Tibial artery (tissue), 4 donors: ENCODE data around the gene PRPF19.

Experiments
- DNase-seq, 2 donors: peaks; one replicate each; pipeline ENCODE4 v3.0.0-alpha.2; 2019
- H3K27ac ChIP-seq, 2 donors: fragments of 200-600 bp; sonication (generic) in 1 of 2; 1 replicate in 1 of 2; 2 replicates in 1 of 2; pipeline ENCODE4 v1.5.1; 2018 to 2019; ENCODE audit warnings: mild to moderate bottlenecking in 1 of 2
- H3K27me3 ChIP-seq, 2 donors: fragments of 200-600 bp; sonication (generic) in 1 of 2; one replicate each; pipeline versions ENCODE4 v1.5.1 to v1.6.0; 2016 to 2019
- H3K36me3 ChIP-seq, 3 donors: fragments of 200-600 bp; sonication (generic) in 2 of 3; one replicate each; pipeline ENCODE4 v1.5.1; 2016 to 2019; ENCODE audit warnings: mild to moderate bottlenecking in 2 of 3
- H3K4me1 ChIP-seq, 4 donors: fragments of 200-600 bp; sonication (generic) in 2 of 4; 1 replicate in 3 of 4; 2 replicates in 1 of 4; pipeline ENCODE4 v1.5.1; 2016 to 2019
- H3K4me3 ChIP-seq, 2 donors: fragments of 200-600 bp; sonication (generic) in 1 of 2; 1 replicate in 1 of 2; 2 replicates in 1 of 2; pipeline ENCODE4 v1.5.1; 2018 to 2019; ENCODE audit warnings: mild to moderate bottlenecking in 2 of 2
- H3K9me3 ChIP-seq, 3 donors: fragments of 200-600 bp; sonication (generic) in 1 of 3; one replicate each; pipeline ENCODE4 v1.5.1; 2016 to 2019
- intact Hi-C: fragments of 100-400 bp; cut with DNase I; formaldehyde crosslinking; loops from one replicate; pipeline ENCODE4 v1.15.0; 2023; ENCODE audit warnings: low total_unique reads
- TF ChIP-seq, protein P1 (sequence below), 2 experiments: fragments of 200-600 bp in 1 of 2; fragments of 450-650 bp in 1 of 2; IDR thresholded peaks; one replicate each; pipeline ENCODE4 v1.5.1; 2017 to 2019; ENCODE audit warnings: antibody characterized with exemption in 2 of 2, mild to moderate bottlenecking in 1 of 2, moderate library complexity in 1 of 2

Gene PRPF19

DNA sequence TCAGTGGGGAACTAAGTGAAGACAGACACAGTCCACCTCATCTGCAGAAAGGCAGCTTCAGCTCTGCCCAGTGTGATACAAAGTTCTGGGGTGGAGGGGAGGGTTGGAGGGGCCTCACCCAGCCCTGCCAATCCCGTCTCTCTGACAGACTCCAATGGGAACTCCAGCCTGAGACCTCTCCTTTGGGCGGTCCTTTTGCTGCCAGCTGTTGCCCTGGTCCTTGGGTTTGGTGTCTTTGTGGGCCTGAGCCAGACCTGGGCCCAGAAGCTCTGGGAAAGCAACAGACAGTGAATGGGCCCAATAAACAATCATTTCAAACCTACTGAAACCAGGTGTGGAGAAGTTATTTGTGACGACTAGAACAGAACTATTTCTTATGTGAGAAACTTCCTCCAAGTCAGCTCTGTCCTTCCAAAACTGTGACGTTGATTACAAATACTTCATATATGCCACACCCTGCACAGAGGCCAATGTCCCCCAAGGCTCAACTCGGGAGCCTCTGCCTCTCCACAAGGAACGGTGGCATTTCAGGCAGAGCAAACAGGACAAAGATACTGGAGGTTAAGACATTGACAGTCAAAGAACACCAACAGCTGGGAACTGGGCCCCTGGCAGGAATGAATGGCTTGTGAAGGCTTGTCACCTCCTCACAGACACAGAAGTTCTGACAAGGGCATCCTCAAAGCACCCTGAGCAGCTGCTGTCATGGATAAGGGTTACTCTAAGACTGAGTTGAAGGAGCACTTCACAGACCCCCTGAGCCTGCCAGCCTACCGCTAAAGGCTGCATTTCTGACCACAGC is 30.8 kb downstream of the PRPF19 start:
- Histone ChIP-seq H3K27me3 (peaks cover 0 to 8% of the 10 kb centered on the region in 2 donors), H3K4me3 (no peak overlapping the region), H3K9me3 (no peaks in the 10 kb centered on the region), H3K36me3 (peaks cover 0 to 19% (median 2%) of the 10 kb centered on the region in 3 donors), H3K27ac (no peak overlapping the region), H3K4me1 (no peaks in the 10 kb centered on the region)
- peak in 1 of 2 donors; percentile 60 for DNase-seq
- intact Hi-C loops: no loop called here
- TF ChIP-seq, protein P1, sequence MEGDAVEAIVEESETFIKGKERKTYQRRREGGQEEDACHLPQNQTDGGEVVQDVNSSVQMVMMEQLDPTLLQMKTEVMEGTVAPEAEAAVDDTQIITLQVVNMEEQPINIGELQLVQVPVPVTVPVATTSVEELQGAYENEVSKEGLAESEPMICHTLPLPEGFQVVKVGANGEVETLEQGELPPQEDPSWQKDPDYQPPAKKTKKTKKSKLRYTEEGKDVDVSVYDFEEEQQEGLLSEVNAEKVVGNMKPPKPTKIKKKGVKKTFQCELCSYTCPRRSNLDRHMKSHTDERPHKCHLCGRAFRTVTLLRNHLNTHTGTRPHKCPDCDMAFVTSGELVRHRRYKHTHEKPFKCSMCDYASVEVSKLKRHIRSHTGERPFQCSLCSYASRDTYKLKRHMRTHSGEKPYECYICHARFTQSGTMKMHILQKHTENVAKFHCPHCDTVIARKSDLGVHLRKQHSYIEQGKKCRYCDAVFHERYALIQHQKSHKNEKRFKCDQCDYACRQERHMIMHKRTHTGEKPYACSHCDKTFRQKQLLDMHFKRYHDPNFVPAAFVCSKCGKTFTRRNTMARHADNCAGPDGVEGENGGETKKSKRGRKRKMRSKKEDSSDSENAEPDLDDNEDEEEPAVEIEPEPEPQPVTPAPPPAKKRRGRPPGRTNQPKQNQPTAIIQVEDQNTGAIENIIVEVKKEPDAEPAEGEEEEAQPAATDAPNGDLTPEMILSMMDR (IDR thresholded peaks at IDR 0.05): no peak

DNA sequence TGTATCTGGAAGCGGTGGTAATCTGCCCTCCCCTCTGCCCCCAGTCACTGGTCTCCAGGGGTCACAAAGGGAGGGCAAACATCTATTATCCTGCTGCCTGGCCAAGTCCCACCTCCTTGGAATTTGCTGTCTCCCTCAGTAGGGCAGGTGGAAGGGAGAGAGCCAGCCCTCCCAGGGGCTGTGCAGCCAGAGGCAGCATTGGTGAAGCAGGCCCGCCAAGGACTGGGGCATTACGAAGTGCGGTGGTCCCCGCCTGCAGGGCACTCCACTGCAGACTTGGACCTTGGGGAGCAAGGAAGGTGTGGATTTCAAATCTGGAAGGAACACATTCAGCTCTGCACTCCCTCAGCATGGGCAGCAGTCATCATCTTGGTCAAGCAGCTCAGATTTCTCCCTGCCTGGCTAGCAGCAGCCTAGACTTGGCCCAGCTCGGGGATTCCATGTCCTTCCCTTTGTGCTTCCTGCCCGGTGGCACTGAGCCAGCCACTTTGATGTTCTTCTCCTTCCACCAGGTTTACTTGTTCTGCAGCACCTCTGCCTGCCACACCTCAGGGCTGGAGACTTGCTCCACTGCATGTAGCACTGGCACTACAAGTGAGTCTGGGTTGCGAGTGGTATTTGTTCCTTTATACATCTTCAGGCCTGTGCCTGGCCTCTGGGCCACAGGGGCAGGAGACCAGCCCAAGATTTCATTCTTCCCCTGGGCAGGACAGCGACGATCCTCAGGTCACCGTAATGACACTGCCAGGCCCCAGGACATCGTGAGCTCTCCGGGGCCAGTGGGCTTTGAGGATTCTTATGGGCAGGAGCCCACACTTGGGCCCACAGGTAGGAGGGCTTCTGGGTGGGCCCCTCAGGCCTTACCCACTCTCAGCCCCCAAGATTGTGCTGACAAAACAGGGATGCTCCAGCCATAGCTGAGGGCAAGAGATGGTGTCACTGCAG is 31.7 kb downstream of the PRPF19 start:
- H3K9me3 ChIP-seq: no peaks in the 10 kb centered on the region
- H3K4me1 ChIP-seq: no peaks in the 10 kb centered on the region
- peak in 1 of 2 donors; percentile 62 for DNase-seq
- intact Hi-C loops: no loop called here
- H3K36me3 ChIP-seq: peaks cover 0 to 10% (median 0%) of the 10 kb centered on the region in 3 donors
- TF ChIP-seq, protein P1 (IDR thresholded peaks at IDR 0.05): no peak
- no peak overlapping the region for H3K27ac ChIP-seq
- no peak overlapping the region for H3K4me3 ChIP-seq
- peaks cover 0 to 8% of the 10 kb centered on the region in 2 donors for H3K27me3 ChIP-seq

DNA sequence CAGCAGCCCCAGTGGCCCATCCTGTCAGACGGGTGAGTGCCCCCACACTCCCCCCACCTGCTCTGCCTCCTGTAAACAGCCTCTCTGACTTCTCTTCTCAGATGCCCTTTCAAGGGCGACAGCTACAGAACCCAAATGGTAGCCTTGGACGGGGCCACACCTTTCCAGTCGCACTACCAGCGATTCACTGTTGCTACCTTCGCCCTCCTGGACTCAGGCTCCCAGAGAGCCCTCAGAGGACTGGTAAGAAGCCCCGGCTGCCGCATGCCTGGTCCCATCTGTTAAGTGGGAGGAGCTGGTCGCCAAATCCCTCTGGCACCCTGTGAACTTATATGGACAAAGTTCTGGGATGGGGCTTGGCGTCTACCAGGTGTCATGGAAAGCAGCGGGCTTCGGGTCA is 32.9 kb downstream of the PRPF19 start:
- H3K9me3 ChIP-seq: no peaks in the 10 kb centered on the region
- TF ChIP-seq, protein P1 (IDR thresholded peaks at IDR 0.05): no peak
- H3K4me1 ChIP-seq: no peaks in the 10 kb centered on the region
- H3K27me3 ChIP-seq: peaks cover 0 to 15% of the 10 kb centered on the region in 2 donors
- intact Hi-C loops: no loop called here
- no peak overlapping the region for H3K27ac ChIP-seq
- no peak overlapping the region for H3K4me3 ChIP-seq
- peak in 1 of 2 donors; percentile 60 for DNase-seq
- H3K36me3 ChIP-seq: no peaks in the 10 kb centered on the region

DNA sequence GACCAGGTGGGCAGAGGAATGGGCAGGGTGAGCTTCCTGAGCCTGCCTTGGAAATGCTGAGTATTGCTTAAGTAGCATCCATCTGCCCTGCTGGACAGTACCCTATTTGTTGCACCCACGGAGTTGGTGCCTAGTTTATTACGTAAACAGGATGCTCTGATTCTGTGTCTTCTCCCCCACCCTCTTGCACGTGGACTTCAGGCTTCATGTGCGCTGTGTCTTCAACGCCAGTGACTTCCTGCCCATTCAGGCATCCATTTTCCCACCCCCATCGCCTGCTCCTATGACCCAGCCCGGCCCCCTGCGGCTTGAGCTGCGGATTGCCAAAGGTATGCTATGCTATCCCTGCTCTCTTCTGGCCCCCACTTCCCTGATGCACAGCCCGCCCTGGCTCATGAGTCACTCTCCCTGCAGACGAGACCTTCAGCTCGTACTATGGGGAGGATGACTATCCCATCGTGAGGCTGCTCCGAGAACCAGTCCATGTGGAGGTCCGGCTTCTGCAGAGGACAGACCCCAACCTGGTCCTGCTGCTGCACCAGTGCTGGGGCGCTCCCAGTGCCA is 33.3 kb downstream of the PRPF19 start:
- no peaks in the 10 kb centered on the region for H3K4me1 ChIP-seq
- no peak overlapping the region for H3K4me3 ChIP-seq
- H3K27me3 ChIP-seq: peaks cover 0 to 15% of the 10 kb centered on the region in 2 donors
- TF ChIP-seq, protein P1 (IDR thresholded peaks at IDR 0.05): no peak
- intact Hi-C loops: no loop called here
- DNase-seq: peak in 1 of 2 donors; percentile 48
- no peaks in the 10 kb centered on the region for H3K9me3 ChIP-seq
- H3K27ac ChIP-seq: no peak overlapping the region
- H3K36me3 ChIP-seq: no peaks in the 10 kb centered on the region

DNA sequence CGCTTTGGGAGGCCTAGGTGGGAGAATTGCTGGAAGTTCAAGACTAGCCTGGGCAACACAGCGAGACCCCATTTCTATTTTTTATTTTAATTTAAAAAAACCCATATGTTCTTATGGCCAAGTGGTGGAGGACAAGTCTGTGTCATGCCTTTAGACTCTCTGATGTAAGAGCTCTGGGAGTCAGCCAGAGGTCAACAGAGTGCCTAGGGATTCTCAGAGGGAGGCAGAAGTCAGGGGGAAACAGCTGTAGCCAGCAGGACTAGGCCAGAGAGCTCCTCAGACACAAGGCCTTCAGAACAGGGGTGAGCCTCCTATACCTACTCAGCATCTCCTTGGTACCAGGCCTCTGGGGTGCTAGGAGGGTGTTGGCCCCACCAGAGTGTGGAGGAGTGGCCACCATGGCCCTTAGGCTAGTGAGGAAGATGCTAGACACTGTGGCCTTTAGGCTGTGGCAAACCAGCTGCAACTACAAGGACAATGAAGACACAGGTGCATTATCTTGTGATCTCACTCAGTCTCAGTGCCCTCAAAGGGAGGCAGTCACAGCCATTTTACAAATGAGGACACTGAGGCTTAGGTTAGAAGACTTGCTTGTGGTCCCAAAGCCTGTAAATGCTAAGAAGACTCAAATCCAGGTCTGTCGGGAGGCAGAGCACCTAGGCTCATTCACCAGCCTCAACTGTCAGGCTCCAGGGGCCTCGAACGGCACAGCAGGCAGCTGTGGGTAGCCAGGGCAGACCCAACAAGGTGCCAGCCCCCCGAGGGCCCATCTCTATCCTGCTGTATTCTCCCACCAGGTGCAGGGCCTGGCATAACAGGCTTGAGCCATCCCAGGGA is 34.0 kb downstream of the PRPF19 start:
- no peaks in the 10 kb centered on the region for H3K9me3 ChIP-seq
- peak; percentile 57 to 67 for DNase-seq
- H3K27ac ChIP-seq: no peak overlapping the region
- intact Hi-C loops: no loop called here
- TF ChIP-seq, protein P1 (IDR thresholded peaks at IDR 0.05): no peak
- peaks cover 0 to 15% of the 10 kb centered on the region in 2 donors for H3K27me3 ChIP-seq
- no peaks in the 10 kb centered on the region for H3K36me3 ChIP-seq
- H3K4me1 ChIP-seq: no peaks in the 10 kb centered on the region
- no peak overlapping the region for H3K4me3 ChIP-seq
